GM19023 (cell line): Measurements from ENCODE around the gene RPTOR.

ENCODE experiments used
- ATAC-seq: cut with Tn5 transposase; IDR thresholded peaks from one replicate; pipeline ENCODE4 v1.9.1; 2021; ENCODE audit warnings: mild to moderate bottlenecking, moderate library complexity; ENCODE audit not compliant: unreplicated experiment

The RPTOR gene

DNA sequence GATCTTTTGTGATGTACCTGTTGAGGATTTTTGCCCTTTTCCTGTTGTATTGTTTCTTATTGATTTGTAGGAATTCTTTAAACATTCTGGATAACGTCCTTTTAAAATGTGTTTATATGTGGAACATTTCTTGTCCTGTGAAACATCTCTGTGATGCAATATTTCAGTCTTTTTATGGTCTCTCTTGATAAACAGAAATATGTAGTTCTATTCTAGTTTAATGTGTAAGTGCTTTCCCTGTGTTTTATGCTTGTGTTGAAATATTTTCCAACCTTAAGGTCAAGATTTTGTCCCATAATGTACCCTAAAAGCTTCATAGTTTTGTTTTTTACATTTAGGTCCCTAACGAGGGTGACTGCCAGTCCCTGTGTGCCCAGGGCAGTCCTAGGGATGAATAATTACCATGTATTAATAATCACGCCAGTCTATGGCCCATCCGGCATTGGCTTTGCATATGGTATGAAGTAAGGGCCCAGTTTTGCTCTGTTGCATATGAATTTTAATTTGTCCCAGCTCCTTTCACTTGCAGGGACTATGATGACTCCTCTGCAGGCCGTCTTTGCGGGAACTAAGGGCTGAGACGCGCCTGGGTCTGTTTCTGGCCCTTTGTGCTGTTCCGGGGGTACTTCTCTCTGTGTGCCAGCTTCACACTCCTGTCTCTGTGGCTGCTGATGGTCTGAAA is 44.2 kb downstream of the RPTOR start:
- ATAC-seq = no peak

DNA sequence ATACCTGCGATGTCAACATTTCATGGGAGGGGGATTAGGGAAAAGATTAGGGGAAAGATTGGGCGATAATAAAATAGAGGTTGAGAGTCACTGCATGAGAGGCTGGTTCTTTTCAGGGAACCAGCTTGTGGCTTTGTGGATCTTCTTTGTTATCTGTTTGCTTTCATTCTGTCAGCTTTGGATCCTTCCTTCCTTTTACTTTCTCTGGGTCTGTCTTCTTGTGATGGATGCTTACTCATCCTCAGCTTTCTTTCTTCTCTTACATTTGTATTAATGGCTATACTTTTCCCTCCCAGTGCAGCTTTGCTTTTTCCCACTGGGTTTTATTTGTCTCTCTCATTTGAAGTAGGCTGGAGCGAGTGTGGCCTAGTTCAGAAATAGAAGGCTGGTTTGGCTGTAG is 47.1 kb downstream of the RPTOR start:
- ATAC-seq = no peak

DNA sequence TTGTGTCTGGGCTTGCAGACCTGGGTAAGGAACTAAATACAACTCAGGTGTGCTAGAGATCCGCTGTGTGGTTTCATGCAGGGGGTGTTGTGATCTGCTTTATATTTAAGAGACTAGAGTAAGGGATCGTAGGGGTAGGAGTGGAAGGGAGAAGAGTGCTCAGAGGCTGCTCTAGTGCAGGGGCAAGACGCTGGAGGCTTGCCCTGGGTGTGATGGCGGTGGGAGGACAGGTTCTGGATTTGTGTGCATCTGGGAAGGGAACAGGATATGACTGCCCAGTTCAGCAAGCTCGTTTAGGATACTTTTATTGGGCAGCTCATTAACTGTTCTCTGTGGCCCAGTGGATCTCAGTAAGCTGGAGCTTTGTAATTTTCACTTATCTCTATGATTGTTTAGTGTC is 47.6 kb downstream of the RPTOR start:
- no peak for ATAC-seq

DNA sequence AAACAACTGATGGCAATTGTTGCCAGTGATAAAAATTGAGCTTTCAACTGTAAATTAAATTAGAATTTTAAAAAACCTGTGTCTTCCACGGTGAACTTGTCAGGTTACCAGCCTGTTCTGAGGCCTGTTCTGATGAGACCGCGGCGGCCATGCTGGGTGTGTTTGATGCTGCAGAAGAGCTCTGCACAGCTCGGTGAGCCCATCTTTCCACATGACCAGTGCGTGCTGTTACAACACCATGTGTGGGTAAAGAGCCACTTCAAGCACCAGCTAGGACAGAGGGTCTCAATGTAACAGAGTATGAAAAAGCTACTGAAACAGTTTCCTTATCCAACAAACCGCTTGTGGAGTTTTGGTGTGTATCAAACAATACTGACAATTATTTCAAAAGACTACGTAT is 48.5 kb downstream of the RPTOR start:
- ATAC-seq = no peak

DNA sequence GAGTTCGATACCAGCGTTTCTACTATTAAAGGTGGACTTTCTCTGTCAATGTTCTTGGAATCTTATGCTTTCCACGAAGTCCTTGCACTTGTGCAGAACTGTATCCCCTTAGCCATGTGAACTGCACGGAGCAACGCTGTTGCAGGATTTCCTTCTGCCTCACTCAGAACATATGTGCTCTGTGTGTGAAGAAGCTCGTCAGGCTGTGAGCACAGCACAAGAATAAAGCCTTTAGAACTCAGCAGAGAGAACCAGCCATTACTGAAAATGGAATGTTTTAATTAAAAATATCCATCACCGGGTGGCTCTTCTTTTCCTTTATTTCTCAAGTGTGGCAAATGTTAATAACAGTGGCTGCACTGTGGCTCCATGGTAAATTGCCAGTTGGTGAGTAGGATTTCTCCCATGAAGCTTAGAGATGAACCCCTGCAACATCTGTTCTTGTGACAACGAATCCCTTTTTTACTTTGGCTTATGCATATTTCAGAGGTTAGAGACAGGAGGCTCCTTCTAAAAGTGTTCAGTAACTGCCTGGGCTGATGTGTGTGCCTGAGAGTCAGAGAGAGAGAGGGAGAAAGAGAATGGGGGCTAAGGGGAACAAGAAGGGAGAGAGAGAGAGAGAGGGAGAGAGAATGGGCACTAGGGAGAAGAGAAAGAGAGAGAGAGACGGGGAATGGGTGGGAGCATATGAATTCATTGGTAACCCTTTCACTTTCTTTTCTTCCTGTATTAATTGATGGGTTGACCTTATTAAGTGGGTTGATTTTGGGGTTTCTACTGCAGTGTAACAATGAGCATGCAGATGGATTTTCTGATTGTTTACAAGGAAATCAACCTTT is 50.0 kb downstream of the RPTOR start:
- no peak for ATAC-seq

DNA sequence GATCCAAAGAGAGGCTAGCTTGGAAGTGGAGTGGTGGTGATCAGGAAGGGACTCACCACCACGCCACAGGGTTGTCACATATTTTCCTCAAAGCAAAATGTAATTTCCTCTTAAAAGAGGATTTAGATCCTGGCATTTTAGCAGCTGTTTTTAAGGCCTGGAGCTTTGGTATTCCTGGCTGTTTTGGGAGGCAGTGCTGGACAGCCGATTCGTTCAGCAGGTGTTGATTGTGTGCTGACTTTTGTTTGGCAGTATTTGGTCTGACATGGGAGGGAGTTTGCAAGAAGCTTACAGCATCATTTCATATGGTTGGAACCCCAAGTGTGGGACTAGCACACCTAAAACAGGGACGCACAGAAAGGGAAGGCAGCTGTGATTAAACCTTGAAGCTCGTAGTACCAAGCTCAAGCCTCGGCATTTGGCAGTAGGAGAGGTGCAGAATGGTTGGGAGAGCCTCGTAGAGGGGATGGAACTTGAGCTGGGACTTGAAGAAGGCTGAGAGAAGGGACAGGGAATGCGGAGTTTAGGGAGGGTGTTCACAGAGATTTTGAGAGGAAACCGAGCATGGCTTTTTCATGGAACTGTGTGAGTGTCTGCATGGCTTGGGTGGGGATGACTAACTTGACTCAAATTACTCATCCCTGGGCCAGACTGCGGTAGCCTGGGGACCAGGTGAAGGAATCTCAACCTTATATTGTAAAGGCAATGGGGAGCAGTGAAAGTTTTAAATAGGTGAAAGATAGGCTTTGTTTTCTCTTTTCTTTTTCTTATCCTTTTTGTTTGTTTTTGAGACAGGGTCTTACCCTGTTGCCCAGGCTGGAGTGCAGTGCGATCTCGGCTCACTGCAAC is 52.3 kb downstream of the RPTOR start:
- ATAC-seq = no peak

DNA sequence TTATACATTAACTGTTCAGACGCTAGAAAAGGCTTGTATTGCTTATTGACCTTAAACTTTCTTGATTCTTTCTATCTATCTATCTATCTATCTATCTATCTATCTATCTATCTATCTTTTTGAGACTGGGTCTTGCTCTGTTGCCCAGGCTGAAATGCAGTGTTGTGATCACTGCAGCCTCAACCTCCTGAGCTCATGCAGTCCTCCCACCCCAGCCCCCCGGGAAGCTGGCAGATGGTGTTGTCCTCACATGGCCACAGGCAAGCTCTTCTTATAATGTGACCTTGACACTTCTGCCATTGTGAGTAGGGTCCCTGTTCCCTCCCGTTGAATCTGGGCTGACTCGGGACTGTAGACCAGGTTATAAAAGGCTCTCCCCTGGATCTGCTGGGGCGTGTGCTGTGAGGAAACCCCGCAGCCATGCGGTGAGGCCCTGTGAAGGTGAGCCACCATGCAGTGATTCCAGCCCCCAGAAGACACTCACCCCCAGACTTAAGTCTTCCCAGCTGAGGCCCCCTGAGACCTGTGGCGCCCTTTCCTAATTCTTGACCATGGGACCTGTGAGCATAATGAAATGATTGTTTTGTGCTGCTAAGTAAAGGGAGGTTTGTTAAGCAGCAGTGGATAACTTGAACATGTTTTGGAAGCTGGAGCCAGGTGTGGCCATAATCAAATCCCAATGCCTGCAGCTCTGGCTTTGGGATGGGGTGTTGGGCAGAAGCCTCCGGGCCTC is 54.3 kb downstream of the RPTOR start:
- no peak for ATAC-seq

DNA sequence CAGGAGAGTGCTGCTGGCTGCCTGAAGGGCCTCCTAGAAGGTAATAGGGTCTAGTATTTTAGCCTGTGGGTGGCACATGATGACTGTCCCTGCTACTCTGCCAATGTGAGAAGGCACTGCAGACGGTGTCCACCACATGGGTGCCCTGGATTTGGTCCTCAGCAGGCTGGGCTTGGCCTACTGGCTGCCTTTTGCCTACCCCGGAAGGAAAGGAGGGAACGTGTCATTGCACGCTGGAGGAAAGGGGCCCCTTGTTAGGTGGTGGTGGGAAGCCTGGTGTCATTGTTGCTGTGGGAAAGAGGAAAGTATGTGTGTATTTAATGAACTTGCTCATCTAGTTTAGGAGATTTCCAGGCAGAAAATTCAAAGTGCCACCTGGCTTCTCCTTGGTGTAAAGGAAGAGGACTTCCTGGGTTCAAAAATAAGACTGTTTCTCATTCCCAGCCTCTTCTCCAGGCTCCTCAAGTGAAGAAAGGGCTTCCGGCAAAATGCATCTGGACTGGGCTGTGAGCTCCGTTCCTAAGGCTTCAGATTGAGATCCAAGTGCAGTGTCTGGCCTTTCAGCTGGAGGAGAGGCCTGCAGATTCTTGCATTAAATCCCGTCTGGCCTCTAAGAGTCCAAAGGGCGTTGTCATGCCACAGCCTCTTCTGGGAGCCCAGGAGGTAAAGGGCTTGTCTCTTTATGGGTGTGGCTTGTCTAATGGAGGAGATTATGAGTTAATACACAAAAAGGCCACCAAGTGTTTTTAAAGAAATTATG is 55.1 kb downstream of the RPTOR start:
- no peak for ATAC-seq

DNA sequence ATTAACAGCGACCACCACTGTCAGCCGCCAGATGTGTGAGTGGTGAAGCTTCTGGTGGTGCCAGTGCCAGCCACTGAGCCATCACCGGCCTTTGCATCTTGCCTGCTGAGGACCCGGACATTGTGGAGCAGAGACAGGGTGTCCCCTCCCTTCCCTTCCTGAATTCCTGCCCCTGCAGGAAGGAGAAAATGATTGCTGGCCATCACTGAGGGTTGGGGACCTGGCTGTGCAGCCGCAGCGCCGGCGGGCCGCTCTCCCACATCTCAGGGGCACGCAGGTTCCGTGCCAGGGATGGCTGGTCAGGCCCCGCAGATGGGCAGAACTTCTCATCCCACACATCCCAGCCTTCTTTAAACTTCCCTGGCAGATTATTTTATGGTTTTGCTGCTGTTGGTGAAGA is 56.5 kb downstream of the RPTOR start:
- ATAC-seq = no peak

DNA sequence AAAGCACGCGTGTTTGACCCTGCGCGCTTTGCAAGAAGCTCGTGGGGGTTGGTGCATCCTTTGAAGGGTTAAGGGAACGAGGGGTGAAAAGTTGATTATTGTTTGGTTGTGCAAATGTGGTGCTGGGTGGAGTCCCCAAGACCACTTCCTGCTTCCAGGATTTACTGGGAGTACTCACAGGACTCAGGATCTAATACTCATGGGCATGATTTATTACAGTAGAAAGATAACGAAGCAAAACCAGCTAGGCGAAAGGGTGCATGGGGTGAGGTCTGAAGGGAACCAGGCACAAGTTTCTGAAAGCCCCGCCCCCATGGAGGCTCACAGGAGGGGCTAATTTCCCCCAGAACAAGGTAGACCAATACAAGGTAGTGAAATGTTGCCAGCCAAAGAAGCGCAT is 58.8 kb downstream of the RPTOR start:
- no peak for ATAC-seq

DNA sequence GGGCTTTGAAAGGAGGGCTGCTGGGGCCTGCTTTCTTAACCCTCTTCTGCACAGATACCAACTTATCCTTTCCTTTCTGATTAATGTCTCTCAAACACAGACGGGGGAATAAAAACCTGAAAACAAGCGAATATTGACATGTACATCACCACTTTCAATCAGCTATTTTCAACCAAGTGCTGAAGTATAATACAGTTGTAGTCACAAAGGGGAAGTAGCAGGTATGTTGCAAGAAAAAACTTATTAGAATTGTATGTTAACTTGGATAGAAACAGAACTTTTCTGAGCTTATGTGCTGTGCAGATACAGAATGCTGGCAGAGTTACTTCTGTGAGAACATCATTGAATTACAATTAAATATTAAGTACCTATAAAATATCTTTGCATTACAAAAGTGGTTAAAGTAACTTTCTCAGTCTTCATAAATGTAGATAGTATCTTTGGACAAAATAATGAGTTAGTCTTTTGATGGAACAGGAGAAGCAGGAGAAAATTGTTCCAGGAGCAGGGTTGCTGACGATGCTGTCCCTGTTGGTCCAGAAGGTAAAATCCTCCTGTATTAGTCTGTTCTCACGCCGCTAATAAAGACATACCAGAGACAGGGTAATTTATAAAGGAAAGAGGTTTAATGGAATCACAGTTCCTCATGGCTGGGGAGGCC is 59.5 kb downstream of the RPTOR start:
- ATAC-seq = no peak

DNA sequence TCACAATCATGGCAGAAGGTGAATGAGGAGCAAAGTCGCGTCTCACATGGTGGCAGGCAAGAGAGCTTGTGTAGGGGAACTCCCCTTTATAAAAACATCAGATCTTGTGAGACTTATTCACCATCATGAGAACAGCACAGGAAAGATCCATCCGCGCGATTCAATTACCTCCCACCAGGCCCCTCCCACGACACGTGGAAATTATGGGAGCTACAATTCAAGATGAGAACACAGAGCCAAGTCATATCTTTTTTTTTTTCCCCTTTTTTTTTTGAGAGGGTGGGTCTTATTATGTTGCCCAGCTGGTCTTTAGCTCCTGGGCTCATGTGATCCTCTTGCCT is 60.0 kb downstream of the RPTOR start:
- ATAC-seq = no peak

DNA sequence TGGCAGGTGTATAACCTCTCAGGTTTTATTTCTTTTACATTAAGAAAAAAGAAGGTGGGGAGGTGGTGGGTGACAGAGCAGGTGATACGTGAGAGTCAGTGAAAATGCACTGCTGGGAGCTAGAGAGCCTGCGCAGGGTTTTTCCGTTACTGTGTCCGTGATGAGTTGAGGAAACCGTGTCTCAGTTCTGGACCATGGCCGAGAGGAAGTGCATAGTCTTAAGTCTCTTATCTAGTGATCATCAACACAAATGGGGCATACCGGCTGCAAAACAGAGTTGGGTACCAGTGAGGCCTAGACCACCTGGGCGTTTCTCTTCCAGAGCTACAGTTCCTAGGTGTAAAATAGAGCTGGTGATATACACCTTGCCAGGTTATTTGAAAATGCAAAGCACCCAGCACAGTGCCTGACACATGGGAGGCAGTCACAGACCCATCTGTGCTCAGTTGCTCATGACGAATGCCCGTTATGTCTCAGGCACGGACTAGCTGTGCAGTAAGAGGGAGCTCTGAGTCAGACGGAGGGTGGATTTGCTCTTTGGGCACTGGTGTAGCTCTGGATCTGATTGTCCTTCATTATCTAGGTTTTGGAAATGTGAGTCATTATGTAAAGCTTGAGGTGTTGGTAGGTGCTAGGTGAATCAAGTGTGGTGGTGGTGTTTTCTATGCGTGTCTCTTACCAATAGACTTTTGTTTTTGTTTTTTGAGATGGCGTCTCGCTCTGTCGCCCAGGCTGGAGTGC is 60.9 kb downstream of the RPTOR start:
- peak; percentile 82 for ATAC-seq

DNA sequence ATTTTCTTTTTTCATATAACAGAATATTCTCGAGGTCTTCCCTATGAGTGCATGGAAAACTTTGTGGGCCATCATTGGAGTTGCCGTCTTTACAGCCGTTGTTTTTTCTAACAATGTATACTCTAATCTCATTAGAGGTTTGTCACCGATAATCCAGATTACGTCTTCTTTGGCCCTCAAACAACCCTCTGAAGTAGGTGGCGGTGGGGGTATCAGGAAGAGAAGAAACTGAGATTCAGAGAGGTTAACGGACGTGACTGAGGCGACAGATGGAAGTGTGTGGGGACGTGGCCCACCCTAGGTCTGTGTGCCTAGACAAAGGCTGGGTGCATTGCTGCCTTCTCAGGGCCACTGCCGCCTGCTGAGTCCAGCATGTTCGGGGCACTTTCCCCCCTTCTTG is 63.7 kb downstream of the RPTOR start:
- no peak for ATAC-seq

DNA sequence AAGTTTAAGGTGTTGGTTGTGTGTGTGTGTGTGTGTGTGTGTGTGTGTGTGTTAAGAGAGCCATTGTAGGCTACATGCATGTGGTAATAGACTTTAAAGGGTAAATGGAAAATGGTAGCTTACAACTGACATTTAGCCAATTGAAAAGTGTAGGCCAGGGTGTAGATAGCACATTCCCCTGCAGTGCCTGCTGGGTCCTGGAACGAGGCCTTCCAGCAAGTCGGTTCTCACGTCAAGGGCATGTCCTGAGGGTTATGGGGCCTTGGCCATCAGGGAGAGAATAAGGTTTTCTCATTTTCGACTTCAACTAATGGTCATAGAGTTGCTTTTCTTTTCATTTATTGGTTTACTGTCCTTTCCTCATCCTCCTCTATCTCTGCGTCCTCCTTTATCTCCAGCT is 65.1 kb downstream of the RPTOR start:
- no peak for ATAC-seq

DNA sequence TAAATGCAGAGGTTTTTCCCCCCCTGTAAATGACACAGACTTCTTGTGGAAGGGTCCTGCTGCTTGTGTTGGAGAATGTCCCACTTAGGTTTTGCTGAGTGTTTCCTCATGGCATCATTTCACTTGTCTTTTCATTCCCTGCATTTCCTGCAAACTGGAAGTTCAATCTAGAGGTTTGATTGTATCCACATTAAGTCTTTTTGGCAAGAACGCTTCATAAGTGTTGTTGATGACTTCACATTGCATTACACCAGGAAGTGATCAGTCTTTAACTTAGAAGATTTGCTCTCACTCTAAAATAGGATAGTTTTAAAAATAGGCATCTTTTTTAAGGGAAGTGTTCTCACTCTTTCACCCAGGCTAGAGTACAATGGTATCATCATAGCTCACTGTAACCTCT is 67.2 kb downstream of the RPTOR start:
- no peak for ATAC-seq

DNA sequence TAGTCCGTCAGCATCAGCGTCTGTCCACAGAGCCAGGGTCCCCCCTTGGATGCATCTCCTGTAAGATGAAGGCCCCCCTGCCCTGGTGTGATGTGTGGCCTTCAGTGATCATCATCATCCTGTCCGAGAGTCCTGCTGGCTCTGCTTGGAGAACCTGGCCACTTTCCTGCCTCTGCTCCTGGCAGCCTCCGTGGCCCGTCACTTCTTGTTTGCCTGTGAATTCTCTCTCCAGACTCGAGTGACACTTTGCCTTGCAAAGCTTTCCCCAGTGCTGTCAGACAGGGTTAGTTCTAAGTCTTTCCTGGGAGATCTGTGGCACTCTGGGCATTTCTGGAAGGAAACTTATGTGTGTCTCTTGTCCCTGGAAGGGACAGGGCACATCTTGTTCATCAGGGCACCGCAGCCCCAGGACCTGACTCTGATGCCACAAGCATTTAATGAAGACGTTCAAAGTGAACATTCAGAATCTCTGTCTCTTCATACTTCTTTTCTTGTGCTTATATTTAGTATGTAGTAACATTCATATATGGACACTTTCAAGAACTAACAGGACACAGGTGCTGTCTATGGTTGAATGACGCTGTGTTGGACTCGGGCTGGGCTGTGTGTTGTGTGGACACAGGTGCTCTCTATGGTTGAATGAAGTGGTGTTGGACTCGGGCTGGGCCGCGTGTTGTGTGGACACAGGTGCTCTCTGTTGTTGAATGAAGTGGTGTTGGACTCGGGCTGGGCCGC is 68.5 kb downstream of the RPTOR start:
- no peak for ATAC-seq

DNA sequence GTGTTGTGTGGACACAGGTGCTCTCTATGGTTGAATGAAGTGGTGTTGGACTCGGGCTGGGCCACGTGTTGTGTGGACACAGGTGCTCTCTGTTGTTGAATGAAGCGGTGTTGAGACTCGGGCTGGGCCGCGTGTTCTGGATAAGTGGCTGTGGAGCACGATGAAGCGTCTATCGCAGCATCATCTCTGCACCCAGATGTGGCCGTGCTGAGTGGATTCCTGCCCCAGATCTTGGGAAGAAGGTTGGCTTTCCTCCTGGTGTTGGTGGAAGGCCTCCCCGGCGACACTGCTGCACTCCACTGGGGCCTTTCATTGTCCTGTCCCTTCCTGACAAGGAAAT is 69.1 kb downstream of the RPTOR start:
- no peak for ATAC-seq
